Heart left ventricle (tissue), 16 donors: ENCODE measurements around the gene MAP1B. TPM values are rescaled to one million over a fixed set of nuclear protein-coding genes. Genes with fewer than 3 reads are reported as not detected.

ENCODE experiments used
- ATAC-seq, 4 donors: fragments of 200-7000 bp; cut with Tn5 transposase; one replicate each; pipeline ENCODE4 v1.9.1; 2020 to 2022; ENCODE audit warnings: moderate library complexity in 4 of 4, mild to moderate bottlenecking in 3 of 4, moderate number of reproducible peaks in 1 of 4
- DNase-seq, 5 donors: peaks; one replicate each; pipeline ENCODE4 v3.0.0-alpha.2; 2020
- H3K27ac ChIP-seq, 12 donors: fragments of 200-600 bp; sonication (generic) in 4 of 12; one replicate each; pipeline versions ENCODE4 v1.5.0 to v1.8.0; 2016 to 2022; ENCODE audit warnings: mild to moderate bottlenecking in 2 of 12
- H3K27me3 ChIP-seq, 9 donors: fragments of 200-600 bp; sonication (generic) in 2 of 9; one replicate each; pipeline versions ENCODE4 v1.5.1 to v1.8.0; 2016 to 2022; ENCODE audit warnings: mild to moderate bottlenecking in 3 of 9
- H3K36me3 ChIP-seq, 9 donors: fragments of 200-600 bp; sonication (generic) in 2 of 9; one replicate each; pipeline versions ENCODE4 v1.5.0 to v1.8.0; 2018 to 2022; ENCODE audit warnings: mild to moderate bottlenecking in 2 of 9
- H3K4me1 ChIP-seq, 12 donors: fragments of 200-600 bp; sonication (generic) in 4 of 12; one replicate each; pipeline versions ENCODE4 v1.5.0 to v1.8.0; 2016 to 2022; ENCODE audit warnings: mild to moderate bottlenecking in 3 of 12
- H3K4me3 ChIP-seq, 12 donors: fragments of 200-600 bp; sonication (generic) in 4 of 12; one replicate each; pipeline versions ENCODE4 v1.5.0 to v1.8.0; 2017 to 2022; ENCODE audit warnings: mild to moderate bottlenecking in 9 of 12, moderate library complexity in 4 of 12
- H3K9me3 ChIP-seq, 12 donors: fragments of 200-600 bp; sonication (generic) in 4 of 12; one replicate each; pipeline versions ENCODE4 v1.5.0 to v1.8.0; 2016 to 2022; ENCODE audit warnings: mild to moderate bottlenecking in 1 of 12
- POLR2A ChIP-seq, 2 donors: fragments of 450-650 bp; IDR thresholded peaks; one replicate each; pipeline ENCODE4 v1.6.1; 2017; ENCODE audit warnings: antibody characterized with exemption in 2 of 2, mild to moderate bottlenecking in 2 of 2, moderate library complexity in 2 of 2
- WGBS, 4 donors: extraction: QIAGEN DNeasy Blood & Tissue Kit in 2 of 4; methylation state at CpG; one replicate each; pipeline versions ENCODE4 v1.1.5 to v1.1.7; 2013 to 2018; 5-methylcytosine and 5-hydroxymethylcytosine counted together
- intact Hi-C, 10 donors: fragments of 100-400 bp; cut with DNase I; formaldehyde crosslinking; loops; one replicate each; pipeline versions ENCODE4 v1.11.1 to v1.14.2; 2022
- polyA plus RNA-seq, 2 donors: library from polyadenylated mRNA; stranded (reverse); fragments of 200-250 nt; gene quantifications; one replicate each; pipeline ENCODE4 v1.2.3, GENCODE V29; 2013
- total RNA-seq, 9 donors: library from RNA; depleted of rRNA in 2 of 9; stranded (reverse); fragments of >200 nt in 2 of 9; fragmentation: NEBNext Ultra II Directional in 3 of 9; extraction: Animal tissue kit (Norgen Biotek cat#: 25700) in 3 of 9; gene quantifications; one replicate each; pipeline versions ENCODE4 v1.1.0 to v1.2.4, GENCODE V29; 2016 to 2023
- TF ChIP-seq, protein P1 (sequence below), 12 donors: fragments of 200-600 bp; sonication (generic) in 4 of 12; IDR thresholded peaks; one replicate each; pipeline versions ENCODE4 v1.5.0 to v1.8.0; 2018 to 2022; ENCODE audit warnings: antibody characterized with exemption in 12 of 12, mild to moderate bottlenecking in 5 of 12
- donor health status: ischemic (EF 13 %, LVEDD 7.1; RV severe dilation, severe dysfunction).
- donor health status: healthy with polysubstance abuse.
- donor health status: DM: no; HTN: yes; CAD: no.
- donor health status: DM: no; HTN: no; CAD: no.
- donor health status: ischemic (EF 25% LVEDD 6.9; RV normal size, moderate dysfunction).
- donor health status: ischemic (EF 25% LVEDD 5.7; RV mildly dilated, moderate dysfunction).
- donor health status: healthy.
- donor health status: DM: yes; HTN: yes; CAD: no.
- donor health status: ischemic (EF 35%, LVEDD 5.7; RV mildly dilated, moderate dysfunction).
- donor health status: nonischemic (EF 11% LVEDD 7.7; RV severe dilation, severe dysfunction).
- donor health status: DM: yes; HTN: yes; CAD: no.
- donor health status: PGD.
- donor health status: ischemic (EF 29% LVEDD 5.4; RV normal size, mild dysfunction).
- donor health status: nonischemic (EF 23%, LVEDD 6.1; RV moderate dilation, normal function).

MAP1B gene
- total and polyA plus RNA-seq, 11 donors: 10.1 to 603 (median 133) TPM

DNA sequence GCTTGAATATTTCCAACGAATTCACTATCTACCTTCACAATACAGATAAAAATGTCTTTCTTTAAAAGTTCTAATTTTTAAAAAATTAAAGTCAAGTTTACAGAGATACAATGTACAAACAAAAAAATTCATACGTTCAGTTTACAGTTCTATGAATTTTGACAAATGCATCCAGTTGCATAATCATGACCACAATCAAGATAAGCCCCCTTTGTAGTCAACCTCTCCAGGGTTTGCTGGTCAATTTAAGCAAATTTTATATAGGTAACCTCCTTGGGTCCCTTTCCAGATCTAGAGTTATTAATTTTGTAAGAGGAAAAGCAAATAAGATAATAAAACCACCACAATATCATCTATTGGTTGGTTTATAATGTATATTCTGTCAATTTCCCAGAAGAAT, 136.4 kb downstream of the MAP1B start:
- WGBS, 4 donors: 90 to 91% (median 91%) methylated on average over 2 of the region's 2 CpGs
- DNase-seq: no peak
- Histone ChIP-seq H3K4me3 (no peak overlapping the region), H3K36me3 (peaks cover 0 to 4% (median 0%) of the 10 kb centered on the region in 9 donors), H3K27ac (no peak overlapping the region), H3K4me1 (peaks cover 7 to 51% (median 43%) of the 10 kb centered on the region in 12 donors), H3K9me3 (no peaks in the 10 kb centered on the region), H3K27me3 (no peaks in the 10 kb centered on the region)
- TF ChIP-seq, protein P1, sequence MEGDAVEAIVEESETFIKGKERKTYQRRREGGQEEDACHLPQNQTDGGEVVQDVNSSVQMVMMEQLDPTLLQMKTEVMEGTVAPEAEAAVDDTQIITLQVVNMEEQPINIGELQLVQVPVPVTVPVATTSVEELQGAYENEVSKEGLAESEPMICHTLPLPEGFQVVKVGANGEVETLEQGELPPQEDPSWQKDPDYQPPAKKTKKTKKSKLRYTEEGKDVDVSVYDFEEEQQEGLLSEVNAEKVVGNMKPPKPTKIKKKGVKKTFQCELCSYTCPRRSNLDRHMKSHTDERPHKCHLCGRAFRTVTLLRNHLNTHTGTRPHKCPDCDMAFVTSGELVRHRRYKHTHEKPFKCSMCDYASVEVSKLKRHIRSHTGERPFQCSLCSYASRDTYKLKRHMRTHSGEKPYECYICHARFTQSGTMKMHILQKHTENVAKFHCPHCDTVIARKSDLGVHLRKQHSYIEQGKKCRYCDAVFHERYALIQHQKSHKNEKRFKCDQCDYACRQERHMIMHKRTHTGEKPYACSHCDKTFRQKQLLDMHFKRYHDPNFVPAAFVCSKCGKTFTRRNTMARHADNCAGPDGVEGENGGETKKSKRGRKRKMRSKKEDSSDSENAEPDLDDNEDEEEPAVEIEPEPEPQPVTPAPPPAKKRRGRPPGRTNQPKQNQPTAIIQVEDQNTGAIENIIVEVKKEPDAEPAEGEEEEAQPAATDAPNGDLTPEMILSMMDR (IDR thresholded peaks at IDR 0.05): no peak
- no peak for TF ChIP-seq POLR2A (IDR thresholded peaks at IDR 0.05)
- intact Hi-C loops: loop anchor here in 2 of 10 donors (5.0 to 10.0 kb wide), 2 partner anchors 106 to 109 kb away; no protein-coding TSS in a partner anchor
- ATAC-seq: no peak

DNA sequence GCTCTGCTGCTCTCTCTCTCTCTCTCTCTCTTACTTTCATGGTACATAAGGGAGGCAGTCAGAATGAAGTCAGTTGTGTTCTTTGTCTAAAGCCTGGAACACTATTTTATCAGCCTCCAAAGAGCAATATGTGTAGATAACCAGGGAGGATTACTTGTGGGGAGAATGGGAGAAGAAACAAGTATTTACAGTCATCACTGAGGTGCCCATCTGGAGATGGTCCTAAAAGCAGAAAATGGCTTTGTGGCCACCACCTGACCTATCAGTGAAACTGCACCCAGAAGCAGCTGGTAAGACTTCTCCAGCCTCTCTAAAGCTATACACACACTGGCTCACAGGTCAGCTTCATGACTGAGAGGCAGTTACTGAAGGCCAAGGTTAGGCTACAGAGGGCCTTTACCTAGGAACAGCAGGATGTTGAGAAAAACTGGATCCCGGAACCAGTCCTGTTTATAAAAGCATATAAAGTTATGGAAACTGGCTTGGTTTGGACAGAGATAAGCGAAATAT, 137.6 kb downstream of the MAP1B start:
- peaks cover 7 to 56% (median 47%) of the 10 kb centered on the region in 12 donors for H3K4me1 ChIP-seq
- H3K27me3 ChIP-seq: no peaks in the 10 kb centered on the region
- DNase-seq (peak in 1 of 5 donors; percentile 22), ATAC-seq (peak; percentile 81 to 85 (median 84))
- no peak overlapping the region for H3K4me3 ChIP-seq
- H3K9me3 ChIP-seq: no peaks in the 10 kb centered on the region
- 88 to 93% (median 92%) methylated on average over 2 of the region's 2 CpGs for WGBS, 4 donors
- TF ChIP-seq, protein P1 (IDR thresholded peaks at IDR 0.05): peak in 10 of 12 donors; percentile 14 to 50 (median 39)
- TF ChIP-seq POLR2A (IDR thresholded peaks at IDR 0.05): no peak
- H3K36me3 ChIP-seq: peaks cover 0 to 4% (median 0%) of the 10 kb centered on the region in 9 donors
- peak overlapping the region in 11 of 12 donors; percentile 25 to 71 (median 55) for H3K27ac ChIP-seq
- intact Hi-C loops: loop anchor here in 4 of 10 donors (5.0 to 10.0 kb wide), 3 partner anchors 33 to 110 kb away; no protein-coding TSS in a partner anchor

DNA sequence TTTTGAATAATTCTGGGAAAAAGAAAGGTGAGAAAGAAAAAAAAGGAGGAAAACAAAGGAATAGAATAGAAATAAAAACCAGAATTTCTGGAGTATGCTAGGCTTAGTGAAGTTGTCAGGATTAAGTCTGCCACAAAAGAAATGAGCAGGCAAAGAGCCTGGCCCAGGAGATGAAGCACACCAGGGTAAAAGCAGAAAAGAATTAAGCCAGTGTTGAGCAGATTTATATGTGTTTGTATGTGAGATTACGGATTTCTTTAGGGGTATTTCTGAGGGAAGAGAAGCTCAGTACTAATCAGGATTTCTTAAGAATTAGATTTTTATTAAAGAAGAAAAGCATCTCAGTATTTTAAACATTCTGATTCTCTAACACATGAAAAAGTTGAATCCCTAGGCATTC, 138.3 kb downstream of the MAP1B start:
- H3K27me3 ChIP-seq: no peaks in the 10 kb centered on the region
- H3K4me1 ChIP-seq: peaks cover 7 to 56% (median 47%) of the 10 kb centered on the region in 12 donors
- DNase-seq (no peak), ATAC-seq (no peak)
- no peaks in the 10 kb centered on the region for H3K9me3 ChIP-seq
- TF ChIP-seq, protein P1 (IDR thresholded peaks at IDR 0.05): no peak
- no peak for TF ChIP-seq POLR2A (IDR thresholded peaks at IDR 0.05)
- 89 to 96% (median 90%) methylated on average over 1 of the region's 1 CpG for WGBS, 4 donors
- peaks cover 0 to 4% (median 0%) of the 10 kb centered on the region in 9 donors for H3K36me3 ChIP-seq
- no peak overlapping the region for H3K4me3 ChIP-seq
- peak overlapping the region in 11 of 12 donors; percentile 25 to 71 (median 55) for H3K27ac ChIP-seq
- intact Hi-C loops: loop anchor here in 3 of 10 donors (5.0 to 10.0 kb wide), 3 partner anchors 33 to 111 kb away; no protein-coding TSS in a partner anchor

DNA sequence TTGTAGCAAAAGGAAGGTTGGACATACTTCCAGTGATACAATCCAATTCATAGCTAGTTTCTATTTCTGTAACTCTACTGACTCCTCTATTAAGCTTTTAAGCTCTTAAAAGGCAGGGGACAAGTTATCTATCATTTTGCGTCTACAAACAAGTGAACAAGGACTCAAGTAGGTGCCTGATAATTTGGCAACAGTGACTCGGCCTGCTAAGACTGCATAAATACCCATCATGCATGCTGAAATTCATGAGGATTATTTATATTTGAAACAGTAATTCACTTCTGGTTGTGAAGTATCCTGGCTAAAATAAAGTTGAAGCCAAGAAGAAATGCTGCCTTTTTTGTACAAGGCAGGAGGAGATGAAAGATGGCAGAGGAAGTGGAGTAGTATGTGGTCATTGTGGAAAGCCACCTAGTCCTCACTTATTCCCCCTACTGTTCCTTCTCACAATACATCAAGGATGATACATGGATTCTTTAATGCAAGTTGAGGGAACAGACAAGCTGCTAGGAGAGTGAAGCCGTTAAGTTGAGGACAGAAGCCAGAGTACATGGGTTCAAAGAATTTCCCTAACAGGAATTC, 138.8 kb downstream of the MAP1B start:
- peaks cover 0 to 4% (median 0%) of the 10 kb centered on the region in 9 donors for H3K36me3 ChIP-seq
- ATAC-seq (peak in 3 of 4 donors; percentile 41 to 74 (median 54)), DNase-seq (no peak)
- no peak for TF ChIP-seq POLR2A (IDR thresholded peaks at IDR 0.05)
- TF ChIP-seq, protein P1 (IDR thresholded peaks at IDR 0.05): peak in 3 of 12 donors; percentile 9 to 38 (median 37)
- intact Hi-C loops: loop anchor here in 3 of 10 donors (5.0 to 10.0 kb wide), 3 partner anchors 34 to 111 kb away; no protein-coding TSS in a partner anchor
- peaks cover 7 to 58% (median 47%) of the 10 kb centered on the region in 12 donors for H3K4me1 ChIP-seq
- no peak overlapping the region for H3K4me3 ChIP-seq
- H3K27ac ChIP-seq: peak overlapping the region in 11 of 12 donors; percentile 25 to 71 (median 55)
- no peaks in the 10 kb centered on the region for H3K9me3 ChIP-seq
- no peaks in the 10 kb centered on the region for H3K27me3 ChIP-seq
- WGBS, 4 donors: 51 to 57% (median 54%) methylated on average over 3 of the region's 3 CpGs
